Cardiac muscle cell (in vitro differentiated cells and primary cell): ENCODE results near the gene TNFRSF1B. TPM values are rescaled to one million over a fixed set of nuclear protein-coding genes. Genes with fewer than 3 reads are reported as not detected.

Source experiments
- DNase-seq, 2 donors: peaks; one replicate each; pipeline versions ENCODE4 v3.0.0 to v3.0.0-alpha.2; 2010 to 2017; ENCODE audit warnings: low read depth in 1 of 2, low spot score in 1 of 2
- H3K27ac ChIP-seq: fragments of 200-600 bp; sonication (generic); 2 replicates; pipeline ENCODE4 v1.5.1; 2016
- H3K27me3 ChIP-seq: fragments of 200-600 bp; sonication (generic); 2 replicates; pipeline ENCODE4 v1.6.0; 2016; ENCODE audit warnings: control low read depth
- H3K36me3 ChIP-seq: fragments of 200-600 bp; sonication (generic); 2 replicates; pipeline ENCODE4 v1.5.1; 2016; ENCODE audit warnings: control low read depth
- H3K4me1 ChIP-seq: fragments of 200-600 bp; sonication (generic); 2 replicates; pipeline ENCODE4 v1.8.1; 2017; ENCODE audit warnings: low read depth, mild to moderate bottlenecking, mixed run types
- H3K4me3 ChIP-seq: fragments of 200-600 bp; sonication (generic); 2 replicates; pipeline ENCODE4 v1.5.1; 2016; ENCODE audit warnings: mild to moderate bottlenecking
- H3K9me3 ChIP-seq: fragments of 200-600 bp; sonication (generic); 2 replicates; pipeline ENCODE4 v1.5.1; 2017; ENCODE audit warnings: low read depth, mild to moderate bottlenecking, control low read depth
- CTCF ChIP-seq: IDR thresholded peaks from 2 replicates; pipeline ENCODE4 v1.5.1; 2012; ENCODE audit warnings: low read depth, mild to moderate bottlenecking, low read length
- polyA plus RNA-seq: library from polyadenylated mRNA; unstranded; fragments of >200 nt; fragmentation: Nextera tagmentation; extraction: Ambion mirVana; gene quantifications from 2 replicates; pipeline ENCODE4 v1.2.1, GENCODE V29; 2016
- total RNA-seq: library from RNA; depleted of rRNA; stranded (reverse); fragments of >200 nt; gene quantifications from 2 replicates; pipeline ENCODE4 v1.2.3, GENCODE V29; 2016

The TNFRSF1B gene
- total and polyA plus RNA-seq, 2 experiments from 2014 or later, result 0.27 TPM; not detected in 1

- Histone ChIP-seq H3K4me3 (no peak overlapping the region), H3K36me3 (no peaks in the 10 kb centered on the region), H3K4me1 (peaks cover 2% of the 10 kb centered on the region), H3K9me3 (no peaks in the 10 kb centered on the region), H3K27ac (no peak overlapping the region), H3K27me3 (no peaks in the 10 kb centered on the region)
- no peak for TF ChIP-seq CTCF
- no peak for DNase-seq
Measured at GRCh38 chr1:12232221-12232620, 65.4 kb downstream of the TNFRSF1B start.

GRCh38 chr1:12244078-12244477, 77.3 kb downstream of the TNFRSF1B start:
- no peaks in the 10 kb centered on the region for H3K9me3 ChIP-seq
- TF ChIP-seq CTCF, result peak; percentile 53
- peak; percentile 5 to 41 for DNase-seq
- peaks cover 11% of the 10 kb centered on the region for H3K36me3 ChIP-seq
- H3K27ac ChIP-seq, result no peak overlapping the region
- peaks cover 4% of the 10 kb centered on the region for H3K4me1 ChIP-seq
- no peak overlapping the region for H3K4me3 ChIP-seq
- no peaks in the 10 kb centered on the region for H3K27me3 ChIP-seq

- DNase-seq, result no peak
- Histone ChIP-seq H3K27ac (no peak overlapping the region), H3K4me1 (peaks cover 9% of the 10 kb centered on the region), H3K36me3 (peaks cover 16% of the 10 kb centered on the region), H3K4me3 (no peak overlapping the region), H3K9me3 (no peaks in the 10 kb centered on the region), H3K27me3 (no peaks in the 10 kb centered on the region)
- no peak for TF ChIP-seq CTCF
Measured at GRCh38 chr1:12244585-12244984, 77.8 kb downstream of the TNFRSF1B start.

GRCh38 chr1:12245116-12245515, 78.3 kb downstream of the TNFRSF1B start:
- DNase-seq, result peak in 1 of 2 donors; percentile 58
- peaks cover 14% of the 10 kb centered on the region for H3K4me1 ChIP-seq
- H3K27me3 ChIP-seq, result no peaks in the 10 kb centered on the region
- H3K9me3 ChIP-seq, result no peaks in the 10 kb centered on the region
- no peak for TF ChIP-seq CTCF
- no peak overlapping the region for H3K4me3 ChIP-seq
- H3K36me3 ChIP-seq, result peaks cover 16% of the 10 kb centered on the region
- no peak overlapping the region for H3K27ac ChIP-seq

GRCh38 chr1:12245733-12246132, 78.9 kb downstream of the TNFRSF1B start:
- Histone ChIP-seq H3K4me1 (peaks cover 17% of the 10 kb centered on the region), H3K4me3 (no peak overlapping the region), H3K36me3 (peaks cover 16% of the 10 kb centered on the region), H3K9me3 (no peaks in the 10 kb centered on the region), H3K27ac (no peak overlapping the region), H3K27me3 (no peaks in the 10 kb centered on the region)
- TF ChIP-seq CTCF, result no peak
- no peak for DNase-seq

GRCh38 chr1:12246584-12246983, 79.8 kb downstream of the TNFRSF1B start:
- Histone ChIP-seq H3K4me1 (peaks cover 23% of the 10 kb centered on the region), H3K27ac (no peak overlapping the region), H3K9me3 (no peaks in the 10 kb centered on the region), H3K27me3 (no peaks in the 10 kb centered on the region), H3K36me3 (peaks cover 16% of the 10 kb centered on the region), H3K4me3 (no peak overlapping the region)
- no peak for DNase-seq
- TF ChIP-seq CTCF, result no peak
